GM12878 (cell line): ENCODE measurements around the gene DMD. TPM values are rescaled to one million over a fixed set of nuclear protein-coding genes. Genes with fewer than 3 reads are reported as not detected.

ENCODE experiments used
- ATAC-seq: fragments of 200-7000 bp; cut with Tn5 transposase; 3 replicates; pipeline ENCODE4 v1.9.1; 2020; ENCODE audit warnings: mild to moderate bottlenecking, moderate library complexity
- BruUV-seq: library from RNA; stranded (reverse); fragments of 400-500 nt; replicated peaks from 2 replicates; lab custom pipeline; 2021; lab: Mats Ljungman, UMichigan
- CTCF ChIA-PET: fragments of 300-600 bp; sonication (Branson Sonifier 250); formaldehyde crosslinking; extraction: SDS; loops from one replicate; lab custom pipeline; 2021; ENCODE audit warnings: inconsistent platforms; lab: Yijun Ruan, JAX
- POLR2A ChIA-PET: fragments of 350-600 bp; formaldehyde crosslinking; extraction: SDS; loops from one replicate; lab custom pipeline; 2021; ENCODE audit warnings: inconsistent platforms; lab: Charles Lee
- RAD21 ChIA-PET: fragments of 300-600 bp; sonication (Branson Sonifier 250); formaldehyde crosslinking; loops from one replicate; lab custom pipeline; 2023; ENCODE audit warnings: antibody characterized with exemption; ENCODE audit not compliant: unreplicated experiment; lab: Charles Lee
- SMC1A ChIA-PET: fragments of 300-600 bp; sonication (Branson Sonifier 250); formaldehyde crosslinking; loops from one replicate; lab custom pipeline; 2023; ENCODE audit not compliant: unreplicated experiment, uncharacterized antibody; lab: Charles Lee
- DNase-seq: peaks from one replicate; pipeline ENCODE4 v3.0.0-alpha.2; 2011; ENCODE audit warnings: low read depth, low spot score
- FAIRE-seq: peaks from 3 replicates; lab custom pipeline; 2011; peaks lifted over from hg19 to GRCh38; lab: Jason Lieb, UNC
- H2AFZ ChIP-seq: 2 replicates; pipeline ENCODE4 v1.6.0; 2011; ENCODE audit warnings: low read depth, low read length, control low read depth; ENCODE audit not compliant: control insufficient read depth
- H3K27ac ChIP-seq: 2 replicates; pipeline ENCODE4 v1.5.1; 2011; ENCODE audit warnings: control low read depth; ENCODE audit not compliant: control insufficient read depth, insufficient read depth
- H3K27me3 ChIP-seq, 2 experiments: replicated peaks in 1 of 2; 2 replicates each; pipeline versions ENCODE4 v1.6.0 to v1.6.1; 2011; ENCODE audit warnings: low read length in 1 of 2; ENCODE audit not compliant: control insufficient read depth in 2 of 2, insufficient read depth in 2 of 2
- H3K36me3 ChIP-seq, 2 experiments: 2 replicates each; pipeline ENCODE4 v1.5.1; 2011; ENCODE audit warnings: low read length in 1 of 2; ENCODE audit not compliant: control insufficient read depth in 2 of 2, insufficient read depth in 2 of 2
- H3K4me1 ChIP-seq: 2 replicates; pipeline ENCODE4 v1.6.1; 2011; ENCODE audit warnings: mild to moderate bottlenecking, low read length, moderate library complexity, mixed read lengths; ENCODE audit not compliant: control insufficient read depth, insufficient read depth
- H3K4me2 ChIP-seq: 2 replicates; pipeline ENCODE4 v1.6.0; 2011; ENCODE audit warnings: control low read depth; ENCODE audit not compliant: control insufficient read depth, insufficient read depth
- H3K4me3 ChIP-seq: fragments of 200-600 bp; sonication (generic); 2 replicates; pipeline ENCODE4 v1.5.1; 2016
- H3K79me2 ChIP-seq: 2 replicates; pipeline ENCODE4 v1.6.0; 2011; ENCODE audit warnings: low read length; ENCODE audit not compliant: control insufficient read depth, insufficient read depth
- H3K9ac ChIP-seq: 2 replicates; pipeline ENCODE4 v1.8.0; 2011; ENCODE audit warnings: low read length, control low read depth, mixed read lengths; ENCODE audit not compliant: control insufficient read depth, insufficient read depth
- H3K9me3 ChIP-seq: replicated peaks from 3 replicates; pipeline ENCODE4 v1.5.1; 2011; ENCODE audit warnings: mild to moderate bottlenecking, low read length; ENCODE audit not compliant: control insufficient read depth, insufficient read depth
- H4K20me1 ChIP-seq: 2 replicates; pipeline ENCODE4 v1.6.0; 2011; ENCODE audit not compliant: control insufficient read depth, insufficient read depth
- BHLHE40 ChIP-seq, 2 experiments: fragments of 450-650 bp in 1 of 2; IDR thresholded peaks; 2 replicates each; pipeline ENCODE4 v1.6.1; 2011 to 2017; ENCODE audit warnings: low read depth in 2 of 2, borderline replicate concordance in 1 of 2, improper control_type of control experiment in 1 of 2, low read length in 1 of 2, mild to moderate bottlenecking in 1 of 2
- BRCA1 ChIP-seq: IDR thresholded peaks from 2 replicates; pipeline ENCODE4 v1.6.1; 2011; ENCODE audit warnings: low read depth, low read length, improper control_type of control experiment
- CHD1 ChIP-seq: IDR thresholded peaks from 2 replicates; pipeline ENCODE4 v1.6.1; 2012; ENCODE audit warnings: low read depth, low read length, improper control_type of control experiment
- CHD2 ChIP-seq: IDR thresholded peaks from 2 replicates; pipeline ENCODE4 v1.6.1; 2011; ENCODE audit warnings: low read depth, low read length, improper control_type of control experiment, borderline replicate concordance
- ETV6 ChIP-seq, 2 experiments: fragments of 450-650 bp in 1 of 2; IDR thresholded peaks in 1 of 2; conservative IDR thresholded peaks in 1 of 2; 2 replicates each; pipeline ENCODE4 v1.6.1; 2014; ENCODE audit warnings: antibody characterized with exemption in 1 of 2, borderline replicate concordance in 1 of 2, low read depth in 1 of 2, mild to moderate bottlenecking in 1 of 2, moderate library complexity in 1 of 2
- IKZF1 ChIP-seq: fragments of 450-650 bp; conservative IDR thresholded peaks from 2 replicates; pipeline ENCODE4 v1.6.1; 2017; ENCODE audit warnings: antibody characterized with exemption, mild to moderate bottlenecking
- MTA3 ChIP-seq: IDR thresholded peaks from 2 replicates; pipeline ENCODE4 v1.6.1; 2012; ENCODE audit warnings: low read length, inconsistent platforms, borderline replicate concordance
- RB1 ChIP-seq: fragments of 450-650 bp; formaldehyde crosslinking; IDR thresholded peaks from 2 replicates; pipeline ENCODE4 v1.6.1; 2017; ENCODE audit warnings: mild to moderate bottlenecking, borderline replicate concordance
- SMAD5 ChIP-seq: IDR thresholded peaks from 2 replicates; pipeline ENCODE4 v1.6.1; 2016; ENCODE audit warnings: antibody characterized with exemption, low read depth
- ZNF622 ChIP-seq: fragments of 450-650 bp; IDR thresholded peaks from 2 replicates; pipeline ENCODE4 v1.6.1; 2017; ENCODE audit warnings: mild to moderate bottlenecking, inconsistent platforms
- WGBS: methylation state at CpG from one replicate; pipeline ENCODE4 v1.1.6; 2016; ENCODE audit warnings: low lambda C conversion rate; ENCODE audit not compliant: insufficient replicate concordance, insufficient coverage; ENCODE audit errors: missing lambda C conversion rate; 5-methylcytosine and 5-hydroxymethylcytosine counted together
- in situ Hi-C: fragments of 300-500 bp; cut with MboI; formaldehyde crosslinking; loops from 9 replicates; pipeline ENCODE4 v1.14.3; 2018; ENCODE audit warnings: mixed read lengths
- intact Hi-C: fragments of 100-400 bp; cut with micrococcal nuclease; formaldehyde crosslinking; loops from one replicate; pipeline ENCODE4 v1.14.2; 2022; ENCODE audit not compliant: unreplicated experiment
- polyA plus RNA-seq, 11 experiments: library from polyadenylated mRNA; depleted of rRNA in 4 of 11; unstranded in 6 of 11; stranded (reverse) in 5 of 11; fragments of >200 nt; fragmentation: Nextera tagmentation in 4 of 11; fragmentation: Illumina TruSeq in 1 of 11; extraction: Ambion mirVana in 4 of 11; extraction: Trizol in 1 of 11; gene quantifications; 1 replicate in 1 of 11; 2 replicates in 10 of 11; pipeline versions ENCODE4 v1.2.1 to v1.2.3, GENCODE V29; 2011 to 2016; ENCODE audit warnings: inconsistent platforms in 2 of 11, missing spikeins in 2 of 11, low read depth in 1 of 11
- total RNA-seq, 4 experiments: library from RNA; depleted of rRNA in 3 of 4; stranded (reverse); fragments of >200 nt in 3 of 4; fragmentation: Illumina TruSeq in 1 of 4; extraction: Trizol in 1 of 4; gene quantifications; 2 replicates each; pipeline versions ENCODE4 v1.2.1 to v1.2.3, GENCODE V29; 2013 to 2021
- TF ChIP-seq, protein P1 (sequence below): IDR thresholded peaks from 2 replicates; pipeline ENCODE4 v1.6.1; 2011; ENCODE audit warnings: mild to moderate bottlenecking, low read depth, low read length, moderate library complexity; ENCODE audit not compliant: insufficient replicate concordance
- TF ChIP-seq, protein P2 (sequence below): IDR thresholded peaks from 2 replicates; pipeline ENCODE4 v1.6.1; 2011; ENCODE audit warnings: borderline replicate concordance, low read depth, mild to moderate bottlenecking, moderate library complexity, low read length; ENCODE audit not compliant: insufficient read depth, poor library complexity, severe bottlenecking
- TF ChIP-seq, protein P3 (sequence below): IDR thresholded peaks from 2 replicates; pipeline ENCODE4 v1.6.1; 2012; ENCODE audit warnings: low read depth, low read length, improper control_type of control experiment
- TF ChIP-seq, protein P4 (sequence below): IDR thresholded peaks from 2 replicates; pipeline ENCODE4 v1.6.1; 2012; ENCODE audit warnings: improper control_type of control experiment, low read depth, low read length; ENCODE audit not compliant: insufficient replicate concordance

DMD gene
- total and polyA plus RNA-seq, 10 of the 15 experiments (the other 5 are each of a cell fraction or from before 2014, with no cell fraction given): 1.4 to 24.3 (median 4.3) TPM

DNA sequence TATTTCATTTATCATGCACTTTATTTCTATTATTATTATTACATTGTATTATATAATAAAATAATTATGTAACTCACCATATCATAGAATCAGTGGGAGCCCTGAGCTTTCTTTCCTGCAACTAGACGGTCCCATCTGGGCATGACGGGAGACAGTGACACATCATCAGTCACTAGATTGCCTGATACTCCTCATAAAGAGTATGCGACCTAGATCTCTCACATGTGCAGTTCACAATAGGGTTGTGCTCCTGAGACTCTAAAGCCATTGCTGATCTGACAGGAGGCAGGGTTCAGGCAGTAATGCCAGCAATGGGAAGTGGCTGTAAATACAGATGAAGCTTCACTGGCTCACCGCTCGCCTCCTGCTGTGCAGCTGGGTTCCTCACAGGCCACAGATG lies 62.3 kb downstream of the DMD start (continued):
- TF ChIP-seq, protein P1, sequence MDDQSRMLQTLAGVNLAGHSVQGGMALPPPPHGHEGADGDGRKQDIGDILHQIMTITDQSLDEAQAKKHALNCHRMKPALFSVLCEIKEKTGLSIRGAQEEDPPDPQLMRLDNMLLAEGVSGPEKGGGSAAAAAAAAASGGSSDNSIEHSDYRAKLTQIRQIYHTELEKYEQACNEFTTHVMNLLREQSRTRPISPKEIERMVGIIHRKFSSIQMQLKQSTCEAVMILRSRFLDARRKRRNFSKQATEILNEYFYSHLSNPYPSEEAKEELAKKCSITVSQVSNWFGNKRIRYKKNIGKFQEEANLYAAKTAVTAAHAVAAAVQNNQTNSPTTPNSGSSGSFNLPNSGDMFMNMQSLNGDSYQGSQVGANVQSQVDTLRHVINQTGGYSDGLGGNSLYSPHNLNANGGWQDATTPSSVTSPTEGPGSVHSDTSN: no peak
- TF ChIP-seq RB1 (no peak), ETV6 (conservative IDR thresholded peaks at IDR 0.05 in 1 of 2, IDR thresholded peaks at IDR 0.05 in 1 of 2; ENCODE audit: borderline replicate concordance in 1 of 2, low read depth in 1 of 2) (no peak), CHD1 (no peak), ZNF622 (no peak), SMAD5 (no peak), CHD2 (no peak)
- TF ChIP-seq, all 136 proteins: peak for 0

DNA sequence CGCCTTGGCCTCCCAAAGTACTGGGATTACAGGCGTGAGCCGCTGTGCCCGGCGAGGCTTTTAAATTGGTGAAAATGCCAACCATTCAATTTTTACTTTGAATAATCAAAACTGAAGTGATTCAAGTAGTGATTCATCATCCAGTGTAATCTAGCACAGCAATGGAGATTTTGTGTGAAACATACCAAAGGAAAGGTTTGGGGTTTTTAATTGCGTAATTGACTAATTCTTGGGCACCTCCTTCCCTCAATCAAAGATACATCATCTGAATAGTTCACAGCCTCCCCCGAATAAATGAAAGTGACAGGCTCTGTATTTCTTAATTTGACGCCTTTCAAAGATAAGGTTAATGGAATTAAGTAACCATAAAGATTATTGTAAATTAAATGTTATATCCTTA lies 69.0 kb downstream of the DMD start:
- no peaks in the 10 kb centered on the region for H3K4me1 ChIP-seq
- H3K79me2 ChIP-seq: no peaks in the 10 kb centered on the region
- TF ChIP-seq, protein P2, sequence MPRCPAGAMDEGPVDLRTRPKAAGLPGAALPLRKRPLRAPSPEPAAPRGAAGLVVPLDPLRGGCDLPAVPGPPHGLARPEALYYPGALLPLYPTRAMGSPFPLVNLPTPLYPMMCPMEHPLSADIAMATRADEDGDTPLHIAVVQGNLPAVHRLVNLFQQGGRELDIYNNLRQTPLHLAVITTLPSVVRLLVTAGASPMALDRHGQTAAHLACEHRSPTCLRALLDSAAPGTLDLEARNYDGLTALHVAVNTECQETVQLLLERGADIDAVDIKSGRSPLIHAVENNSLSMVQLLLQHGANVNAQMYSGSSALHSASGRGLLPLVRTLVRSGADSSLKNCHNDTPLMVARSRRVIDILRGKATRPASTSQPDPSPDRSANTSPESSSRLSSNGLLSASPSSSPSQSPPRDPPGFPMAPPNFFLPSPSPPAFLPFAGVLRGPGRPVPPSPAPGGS: no peak
- TF ChIP-seq BRCA1 (no peak), MTA3 (no peak), IKZF1 (no peak), BHLHE40 (IDR thresholded peaks at IDR 0.05; ENCODE audit: borderline replicate concordance in 1 of 2, low read depth in 2 of 2, low read length in 1 of 2) (no peak)
- TF ChIP-seq, protein P3, sequence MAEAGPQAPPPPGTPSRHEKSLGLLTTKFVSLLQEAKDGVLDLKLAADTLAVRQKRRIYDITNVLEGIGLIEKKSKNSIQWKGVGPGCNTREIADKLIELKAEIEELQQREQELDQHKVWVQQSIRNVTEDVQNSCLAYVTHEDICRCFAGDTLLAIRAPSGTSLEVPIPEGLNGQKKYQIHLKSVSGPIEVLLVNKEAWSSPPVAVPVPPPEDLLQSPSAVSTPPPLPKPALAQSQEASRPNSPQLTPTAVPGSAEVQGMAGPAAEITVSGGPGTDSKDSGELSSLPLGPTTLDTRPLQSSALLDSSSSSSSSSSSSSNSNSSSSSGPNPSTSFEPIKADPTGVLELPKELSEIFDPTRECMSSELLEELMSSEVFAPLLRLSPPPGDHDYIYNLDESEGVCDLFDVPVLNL: no peak
- TF ChIP-seq, protein P4, sequence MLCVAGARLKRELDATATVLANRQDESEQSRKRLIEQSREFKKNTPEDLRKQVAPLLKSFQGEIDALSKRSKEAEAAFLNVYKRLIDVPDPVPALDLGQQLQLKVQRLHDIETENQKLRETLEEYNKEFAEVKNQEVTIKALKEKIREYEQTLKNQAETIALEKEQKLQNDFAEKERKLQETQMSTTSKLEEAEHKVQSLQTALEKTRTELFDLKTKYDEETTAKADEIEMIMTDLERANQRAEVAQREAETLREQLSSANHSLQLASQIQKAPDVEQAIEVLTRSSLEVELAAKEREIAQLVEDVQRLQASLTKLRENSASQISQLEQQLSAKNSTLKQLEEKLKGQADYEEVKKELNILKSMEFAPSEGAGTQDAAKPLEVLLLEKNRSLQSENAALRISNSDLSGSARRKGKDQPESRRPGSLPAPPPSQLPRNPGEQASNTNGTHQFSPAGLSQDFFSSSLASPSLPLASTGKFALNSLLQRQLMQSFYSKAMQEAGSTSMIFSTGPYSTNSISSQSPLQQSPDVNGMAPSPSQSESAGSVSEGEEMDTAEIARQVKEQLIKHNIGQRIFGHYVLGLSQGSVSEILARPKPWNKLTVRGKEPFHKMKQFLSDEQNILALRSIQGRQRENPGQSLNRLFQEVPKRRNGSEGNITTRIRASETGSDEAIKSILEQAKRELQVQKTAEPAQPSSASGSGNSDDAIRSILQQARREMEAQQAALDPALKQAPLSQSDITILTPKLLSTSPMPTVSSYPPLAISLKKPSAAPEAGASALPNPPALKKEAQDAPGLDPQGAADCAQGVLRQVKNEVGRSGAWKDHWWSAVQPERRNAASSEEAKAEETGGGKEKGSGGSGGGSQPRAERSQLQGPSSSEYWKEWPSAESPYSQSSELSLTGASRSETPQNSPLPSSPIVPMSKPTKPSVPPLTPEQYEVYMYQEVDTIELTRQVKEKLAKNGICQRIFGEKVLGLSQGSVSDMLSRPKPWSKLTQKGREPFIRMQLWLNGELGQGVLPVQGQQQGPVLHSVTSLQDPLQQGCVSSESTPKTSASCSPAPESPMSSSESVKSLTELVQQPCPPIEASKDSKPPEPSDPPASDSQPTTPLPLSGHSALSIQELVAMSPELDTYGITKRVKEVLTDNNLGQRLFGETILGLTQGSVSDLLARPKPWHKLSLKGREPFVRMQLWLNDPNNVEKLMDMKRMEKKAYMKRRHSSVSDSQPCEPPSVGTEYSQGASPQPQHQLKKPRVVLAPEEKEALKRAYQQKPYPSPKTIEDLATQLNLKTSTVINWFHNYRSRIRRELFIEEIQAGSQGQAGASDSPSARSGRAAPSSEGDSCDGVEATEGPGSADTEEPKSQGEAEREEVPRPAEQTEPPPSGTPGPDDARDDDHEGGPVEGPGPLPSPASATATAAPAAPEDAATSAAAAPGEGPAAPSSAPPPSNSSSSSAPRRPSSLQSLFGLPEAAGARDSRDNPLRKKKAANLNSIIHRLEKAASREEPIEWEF: no peak
- DNase-seq: no peak
- H3K9ac ChIP-seq: no peak overlapping the region
- ATAC-seq: no peak
- SMC1A ChIA-PET: no interaction called here
- H3K27me3 ChIP-seq: no peaks in the 10 kb centered on the region
- no peaks in the 10 kb centered on the region for H3K9me3 ChIP-seq
- POLR2A ChIA-PET: no interaction called here
- intact Hi-C loops: no loop called here
- RAD21 ChIA-PET: no interaction called here
- CTCF ChIA-PET: no interaction called here
- no peak overlapping the region for H3K4me2 ChIP-seq
- H3K27ac ChIP-seq: no peak overlapping the region
- FAIRE-seq: no peak
- no peak overlapping the region for H3K4me3 ChIP-seq
- no peaks in the 10 kb centered on the region for H3K36me3 ChIP-seq
- no peak overlapping the region for H2AFZ ChIP-seq
- BruUV-seq: no TSS peak
- in situ Hi-C loops: no loop called here
- no peaks in the 10 kb centered on the region for H4K20me1 ChIP-seq
- 52% methylated on average over 8 of the region's 8 CpGs for WGBS
